Parathyroid adenoma (tissue), 2 donors: Measurements from ENCODE around the gene OR1E2.
"Not testable (repeated sequence)": the region's sequence is repeated elsewhere in the genome, so short reads cannot be mapped to it uniquely, and the experiment has no call there.

ENCODE experiments used
- H2AFZ ChIP-seq: fragments of 300-600 bp; sonication (generic); one replicate; pipeline ENCODE4 v1.7.0; 2017; ENCODE audit warnings: antibody characterized with exemption, mild to moderate bottlenecking
- H3K27ac ChIP-seq: fragments of 300-600 bp; sonication (generic); one replicate; pipeline ENCODE4 v1.7.0; 2017
- H3K27me3 ChIP-seq: fragments of 300-600 bp; sonication (generic); one replicate; pipeline ENCODE4 v1.7.0; 2017; ENCODE audit warnings: low read length; ENCODE audit not compliant: control insufficient read depth, insufficient read depth
- H3K36me3 ChIP-seq: fragments of 300-600 bp; sonication (generic); one replicate; pipeline ENCODE4 v1.7.0; 2017; ENCODE audit warnings: low read length; ENCODE audit not compliant: control insufficient read depth, insufficient read depth
- H3K4me1 ChIP-seq: fragments of 300-600 bp; sonication (generic); one replicate; pipeline ENCODE4 v1.7.0; 2017; ENCODE audit warnings: control low read depth
- H3K4me2 ChIP-seq: fragments of 300-600 bp; sonication (generic); one replicate; pipeline ENCODE4 v1.7.0; 2017; ENCODE audit warnings: low read length
- H3K4me3 ChIP-seq: fragments of 300-600 bp; sonication (generic); one replicate; pipeline ENCODE4 v1.7.0; 2017; ENCODE audit warnings: low read depth, low read length
- H3K79me2 ChIP-seq: fragments of 300-600 bp; sonication (generic); one replicate; pipeline ENCODE4 v1.7.0; 2017; ENCODE audit warnings: control low read depth
- H3K9ac ChIP-seq: fragments of 300-600 bp; sonication (generic); one replicate; pipeline ENCODE4 v1.7.0; 2017; ENCODE audit warnings: mild to moderate bottlenecking
- H3K9me3 ChIP-seq: fragments of 300-600 bp; sonication (generic); one replicate; pipeline ENCODE4 v1.7.0; 2017; ENCODE audit warnings: low read length; ENCODE audit not compliant: control insufficient read depth
- CTCF ChIP-seq: fragments of 300-600 bp; sonication (generic); IDR thresholded peaks from one replicate; pipeline ENCODE4 v1.7.0; 2017; ENCODE audit warnings: antibody characterized with exemption, mild to moderate bottlenecking
- donor health status: primary hyperparathyroidism.

OR1E2 gene

GRCh38 chr17:3475251-3475685 is 41.6 kb upstream of the OR1E2 start:
- Histone ChIP-seq H3K4me2 (no peak overlapping the region), H3K27ac (peak overlapping the region; percentile 50), H2AFZ (peak overlapping the region; percentile 34), H3K27me3 (no peaks in the 10 kb centered on the region), H3K9me3 (no peaks in the 10 kb centered on the region), H3K4me3 (no peak overlapping the region), H3K4me1 (peaks cover 16% of the 10 kb centered on the region), H3K9ac (no peak overlapping the region), H3K36me3 (no peaks in the 10 kb centered on the region), H3K79me2 (no peaks in the 10 kb centered on the region)
- no peak for TF ChIP-seq CTCF

GRCh38 chr17:3474212-3474611 is 40.6 kb upstream of the OR1E2 start:
- no peak overlapping the region for H3K4me3 ChIP-seq
- H3K79me2 ChIP-seq = no peaks in the 10 kb centered on the region
- no peaks in the 10 kb centered on the region for H3K36me3 ChIP-seq
- H3K4me1 ChIP-seq = peaks cover 16% of the 10 kb centered on the region
- H2AFZ ChIP-seq = peak overlapping the region; percentile 10
- peak overlapping the region; percentile 44 for H3K4me2 ChIP-seq
- no peaks in the 10 kb centered on the region for H3K9me3 ChIP-seq
- no peaks in the 10 kb centered on the region for H3K27me3 ChIP-seq
- H3K27ac ChIP-seq = peak overlapping the region; percentile 50
- H3K9ac ChIP-seq = no peak overlapping the region
- TF ChIP-seq CTCF = no peak

GRCh38 chr17:3472137-3472536 is 38.5 kb upstream of the OR1E2 start:
- no peak overlapping the region for H3K9ac ChIP-seq

GRCh38 chr17:3471599-3471998 is 38.0 kb upstream of the OR1E2 start, which contains the start of gene SPATA22:
Gene SPATA22, minus strand, starts transcription at chr17:3471819. Its CDS starts 2,494 bp downstream, at chr17:3469325.
- Histone ChIP-seq H3K9ac (no peak within 1 kb of the TSS), H3K79me2 (no peaks in the 10 kb centered on the region), H3K36me3 (no peaks in the 10 kb centered on the region), H3K4me3 (no peak within 1 kb of the TSS), H3K4me1 (peaks cover 16% of the 10 kb centered on the region), H3K9me3 (no peaks in the 10 kb centered on the region), H3K27me3 (no peaks in the 10 kb centered on the region), H3K4me2 (no peak within 1 kb of the TSS), H2AFZ (no peak within 1 kb of the TSS), H3K27ac (no peak within 1 kb of the TSS)
- no peak for TF ChIP-seq CTCF

More at GRCh38 chr17:3472137-3472536, 38.5 kb upstream of the OR1E2 start:
- Histone ChIP-seq H3K4me1 (peaks cover 16% of the 10 kb centered on the region), H3K4me3 (no peak overlapping the region), H3K27ac (no peak overlapping the region), H3K9me3 (no peaks in the 10 kb centered on the region), H2AFZ (no peak overlapping the region), H3K27me3 (no peaks in the 10 kb centered on the region), H3K4me2 (no peak overlapping the region), H3K79me2 (no peaks in the 10 kb centered on the region), H3K36me3 (no peaks in the 10 kb centered on the region)
- TF ChIP-seq CTCF = no peak

- Histone ChIP-seq H3K79me2 (no peaks in the 10 kb centered on the region), H3K9ac (no peak overlapping the region), H2AFZ (no peak overlapping the region), H3K27ac (no peak overlapping the region), H3K4me1 (peaks cover 7% of the 10 kb centered on the region), H3K4me3 (no peak overlapping the region), H3K36me3 (no peaks in the 10 kb centered on the region), H3K27me3 (no peaks in the 10 kb centered on the region), H3K9me3 (no peaks in the 10 kb centered on the region), H3K4me2 (no peak overlapping the region)
- TF ChIP-seq CTCF = no peak
These were observed 35.9 kb upstream of the OR1E2 start for GRCh38 chr17:3469529-3469928.

- H3K79me2 ChIP-seq, H3K27ac ChIP-seq, H3K4me3 ChIP-seq, H3K4me2 ChIP-seq, H3K27me3 ChIP-seq, H3K9ac ChIP-seq, H3K4me1 ChIP-seq, H2AFZ ChIP-seq, H3K9me3 ChIP-seq, H3K36me3 ChIP-seq: not testable (repeated sequence)
These were observed 32.7 kb upstream of the OR1E2 start for GRCh38 chr17:3466355-3466754.
